ENCODE measurements around the gene SUPT3H. TPM values are rescaled to one million over a fixed set of nuclear protein-coding genes. Genes with fewer than 3 reads are reported as not detected.

Gene SUPT3H
- total and polyA plus RNA-seq, 2 of the 8 experiments (the other 6 are each of a cell fraction or from before 2014, with no cell fraction given) = 18.8 to 23.0 TPM

DNA sequence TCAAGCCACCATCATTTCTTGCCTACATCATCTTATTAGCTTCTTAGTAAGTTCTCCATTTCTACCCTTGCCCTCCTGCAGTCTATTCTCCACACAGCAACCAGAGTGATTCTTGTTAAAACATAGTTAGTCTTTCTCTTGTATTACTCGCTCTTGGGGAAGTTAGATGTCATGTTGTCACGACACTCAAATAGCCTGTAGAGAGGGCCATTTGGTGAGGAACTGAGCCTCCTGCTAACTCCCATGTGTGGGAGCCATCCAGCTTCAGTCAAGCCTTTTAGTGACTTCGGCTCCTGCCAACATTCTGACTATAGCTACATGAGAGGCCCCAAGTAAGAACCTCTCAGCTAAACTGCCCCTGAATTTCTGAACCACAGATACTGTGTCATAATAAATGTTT, 594.8 kb downstream of the SUPT3H start:
- no peak overlapping the region for H3K4me3 ChIP-seq (ENCODE audit: extremely low read depth in 1 of 4, insufficient read depth in 2 of 4, low read depth in 3 of 4, low read length in 4 of 4)
- no peak for DNase-seq (ENCODE audit: low read depth in 1 of 2, low spot score in 2 of 2)
- H3K14ac ChIP-seq (ENCODE audit: insufficient read length) = no peak overlapping the region
- H3K9me3 ChIP-seq (ENCODE audit: insufficient read depth in 2 of 2, low read depth in 1 of 2, low read length in 1 of 2) = no peaks in the 10 kb centered on the region
- no peak overlapping the region for H3K9ac ChIP-seq (replicated peaks in 1 of 4; ENCODE audit: extremely low read depth in 1 of 4, low read depth in 3 of 4, low read length in 3 of 4)
- no peak overlapping the region; the same call in 1 of the 2 replicates for H2BK20ac ChIP-seq (ENCODE audit: low read length)
- H2AFZ ChIP-seq (ENCODE audit: low read length) = no peak overlapping the region
- H3K27me3 ChIP-seq (replicated peaks in 1 of 4; ENCODE audit: control insufficient read depth in 3 of 4, extremely low read depth in 1 of 4, insufficient read depth in 3 of 4, low read length in 3 of 4) = no peaks in the 10 kb centered on the region
- no peak overlapping the region for H3K56ac ChIP-seq (replicated peaks; ENCODE audit: insufficient read length, low read depth, low read length)
- no peaks in the 10 kb centered on the region; a peak in 1 of 7 replicates for H3K4me1 ChIP-seq (replicated peaks in 1 of 4; ENCODE audit: control insufficient read depth in 3 of 4, insufficient read depth in 4 of 4, low read length in 3 of 4)
- WGBS, 2 experiments (ENCODE audit: extremely low coverage in 1 of 2, insufficient coverage in 1 of 2, insufficient read length in 1 of 2, insufficient replicate concordance in 2 of 2, low coverage in 1 of 2, low lambda C conversion rate in 2 of 2, missing lambda C conversion rate in 1 of 2) = 63% methylated on average over 3 of the region's 3 CpGs; no CpG with 5 or more reads in 1 of the 2 experiments
- TF ChIP-seq PHF8 (conservative IDR thresholded peaks at IDR 0.05; ENCODE audit: low read depth, low read length) (no peak), KDM5A (IDR thresholded peaks at IDR 0.05; ENCODE audit: low read length) (no peak), MAFK (IDR thresholded peaks at IDR 0.05; ENCODE audit: low read depth, low read length) (no peak), CTCF (IDR thresholded peaks at IDR 0.05; ENCODE audit: control extremely low read depth in 1 of 3, insufficient read depth in 1 of 3, low read depth in 1 of 3, low read length in 3 of 3) (no peak), ZNF274 (IDR thresholded peaks at IDR 0.05; ENCODE audit: borderline replicate concordance, extremely low read depth, low read length) (no peak), EP300 (IDR thresholded peaks at IDR 0.05; ENCODE audit: borderline replicate concordance in 1 of 2, low read depth in 2 of 2, low read length in 2 of 2) (no peak), SP4 (IDR thresholded peaks at IDR 0.05; ENCODE audit: low read length) (no peak), TAF7 (optimal IDR thresholded peaks at IDR 0.05; ENCODE audit: borderline replicate concordance, low read depth, low read length) (no peak)
- no peak overlapping the region for H3K4me2 ChIP-seq (ENCODE audit: insufficient read depth in 1 of 2, low read depth in 2 of 2, low read length in 2 of 2)
- H3K18ac ChIP-seq (ENCODE audit: extremely low read depth, low read length) = no peak overlapping the region
- H4K20me1 ChIP-seq (replicated peaks in 1 of 2; ENCODE audit: control insufficient read depth in 1 of 2, insufficient read depth in 2 of 2, low read length in 2 of 2) = no peaks in the 10 kb centered on the region
- no peaks in the 10 kb centered on the region for H3K36me3 ChIP-seq (ENCODE audit: control insufficient read depth in 2 of 4, insufficient read depth in 4 of 4, low read length in 3 of 4)
- no peak overlapping the region for H3K23ac ChIP-seq (ENCODE audit: insufficient read length)
- H2AK5ac ChIP-seq (ENCODE audit: low read depth, low read length) = no peak overlapping the region
- no peak overlapping the region for H4K8ac ChIP-seq (ENCODE audit: extremely low read depth, insufficient read depth, low read length)
- no peak overlapping the region for H4K5ac ChIP-seq (ENCODE audit: insufficient read length, low read depth, low read length)
- H2BK15ac ChIP-seq (ENCODE audit: low read length) = no peak overlapping the region
- H3K27ac ChIP-seq (ENCODE audit: low read depth, low read length) = no peak overlapping the region
- no peak overlapping the region for H3K4ac ChIP-seq (replicated peaks; ENCODE audit: insufficient read length, low read depth, low read length)
- no peak overlapping the region for H2BK120ac ChIP-seq (replicated peaks; ENCODE audit: low read depth, low read length)
- H3K79me1 ChIP-seq (ENCODE audit: low read depth, low read length) = no peaks in the 10 kb centered on the region
- no peak for FAIRE-seq
- H3K23me2 ChIP-seq (ENCODE audit: low read depth, low read length) = no peaks in the 10 kb centered on the region; the same call in 1 of the 2 replicates
- ChIA-PET POLR2A (ENCODE audit: partially characterized antibody) (no interaction called here), CTCF (ENCODE audit: partially characterized antibody) (interaction anchor here (0.7 to 3.3 kb wide), 4 partner anchors 11 to 580 kb away, joined by 3 to 21 read pairs (median 5); no protein-coding TSS in a partner anchor)
- H4K91ac ChIP-seq (replicated peaks; ENCODE audit: insufficient read length, low read length) = no peak overlapping the region
- no peak overlapping the region for H2BK12ac ChIP-seq (ENCODE audit: low read depth, low read length)
- H2BK5ac ChIP-seq (ENCODE audit: low read depth, low read length) = no peak overlapping the region
- H3K79me2 ChIP-seq (ENCODE audit: control insufficient read depth in 1 of 2, insufficient read depth in 2 of 2, low read length in 2 of 2) = no peaks in the 10 kb centered on the region
